Measurements from ENCODE around the gene PCBP3.
A peak's percentile ranks its signal among the peaks of the same experiment; 100 is the strongest.
"Not testable (repeated sequence)": the region's sequence is repeated elsewhere in the genome, so short reads cannot be mapped to it uniquely, and the experiment has no call there.

Gene PCBP3

DNA sequence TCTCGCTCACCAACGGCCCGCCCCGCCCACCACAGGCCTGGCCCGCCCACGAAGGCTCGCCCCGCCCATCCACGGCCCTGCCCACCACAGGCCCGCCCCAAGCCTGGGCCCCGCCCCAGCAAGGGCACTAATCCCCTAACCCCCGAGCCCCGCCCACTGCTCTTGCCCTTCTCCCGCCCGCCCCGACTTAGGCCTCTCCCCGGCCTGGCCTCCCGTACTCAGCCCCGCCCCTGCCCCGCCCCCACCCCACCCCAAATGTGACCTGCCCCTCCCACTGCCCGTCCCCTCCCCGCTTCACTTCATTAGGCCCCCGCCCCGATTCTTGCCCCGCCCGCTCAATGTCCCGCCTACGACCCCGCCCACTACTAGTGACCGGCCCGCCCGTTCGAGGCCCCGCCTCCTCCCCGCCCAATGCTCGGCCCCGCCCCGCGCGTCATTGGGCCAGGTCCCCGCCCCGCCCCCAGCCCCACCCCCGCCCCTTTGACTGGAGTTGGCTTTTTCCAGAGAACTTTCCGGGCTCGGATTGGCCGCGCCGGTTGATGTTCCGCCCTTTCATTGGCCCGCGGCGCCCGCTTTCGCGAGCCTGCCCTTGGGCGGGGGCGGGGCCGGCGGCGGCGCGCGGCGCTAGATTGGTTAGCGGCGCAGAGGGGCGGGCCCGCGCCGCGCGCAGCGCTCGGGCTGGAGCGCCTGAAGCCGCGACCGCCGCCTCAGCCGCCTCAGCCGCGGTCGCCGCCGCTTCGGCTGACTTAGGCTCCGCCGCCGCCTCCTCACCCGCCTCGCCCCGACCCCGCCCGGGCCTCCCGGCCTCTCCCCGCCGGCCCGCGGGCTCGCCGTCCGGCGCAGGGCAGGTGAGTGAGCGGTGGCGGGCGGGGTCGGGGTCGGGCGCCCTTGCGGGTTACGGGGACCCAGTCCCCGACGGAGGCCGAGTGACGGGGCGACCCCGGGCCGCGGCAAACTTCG is at the start of gene PCBP3:
Gene PCBP3, plus strand, starts transcription at position 705 of the 960 bp plus-strand sequence. CDS start 206,361 bp downstream, outside the sequence.
- DNase-seq = peak; percentile 69 to 100 (median 95)

DNA sequence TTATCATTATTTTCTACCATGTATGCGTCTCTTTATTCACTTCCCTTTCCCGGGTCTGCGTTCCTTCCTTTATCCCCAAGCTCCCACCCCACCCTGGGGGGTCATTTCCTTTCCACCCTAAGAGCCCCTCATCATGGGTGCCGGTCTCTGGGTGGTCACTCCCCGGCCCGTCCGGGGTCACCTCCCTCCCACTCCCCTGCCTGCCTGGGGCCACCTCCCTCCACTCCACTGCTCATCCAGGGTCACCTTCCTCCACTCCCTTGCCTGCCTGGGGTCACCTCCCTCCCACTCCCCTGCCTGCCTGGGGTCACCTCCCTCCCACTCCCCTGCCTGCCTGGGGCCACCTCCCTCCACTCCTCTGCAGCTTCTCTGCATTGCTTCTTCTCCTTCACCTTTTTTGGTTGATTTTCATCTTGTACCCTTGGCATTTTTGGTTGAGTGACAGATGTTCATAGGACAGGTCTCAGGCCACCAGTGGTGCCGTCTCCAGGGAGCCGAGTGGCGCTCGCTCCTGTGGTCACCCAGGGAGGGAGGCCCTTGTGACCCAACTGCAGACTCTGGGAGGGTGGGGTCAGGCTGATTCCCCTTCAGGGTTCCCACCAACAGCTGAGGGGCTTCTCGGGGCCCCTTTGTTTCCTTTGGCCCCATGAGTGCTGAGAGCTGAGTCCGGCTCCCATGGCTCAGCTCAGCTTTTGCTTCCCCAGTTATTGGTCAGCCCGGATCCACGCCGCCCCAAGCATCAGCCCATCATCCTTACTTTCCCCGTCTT is 48.6 kb upstream of the PCBP3 start:
- DNase-seq = no peak

DNA sequence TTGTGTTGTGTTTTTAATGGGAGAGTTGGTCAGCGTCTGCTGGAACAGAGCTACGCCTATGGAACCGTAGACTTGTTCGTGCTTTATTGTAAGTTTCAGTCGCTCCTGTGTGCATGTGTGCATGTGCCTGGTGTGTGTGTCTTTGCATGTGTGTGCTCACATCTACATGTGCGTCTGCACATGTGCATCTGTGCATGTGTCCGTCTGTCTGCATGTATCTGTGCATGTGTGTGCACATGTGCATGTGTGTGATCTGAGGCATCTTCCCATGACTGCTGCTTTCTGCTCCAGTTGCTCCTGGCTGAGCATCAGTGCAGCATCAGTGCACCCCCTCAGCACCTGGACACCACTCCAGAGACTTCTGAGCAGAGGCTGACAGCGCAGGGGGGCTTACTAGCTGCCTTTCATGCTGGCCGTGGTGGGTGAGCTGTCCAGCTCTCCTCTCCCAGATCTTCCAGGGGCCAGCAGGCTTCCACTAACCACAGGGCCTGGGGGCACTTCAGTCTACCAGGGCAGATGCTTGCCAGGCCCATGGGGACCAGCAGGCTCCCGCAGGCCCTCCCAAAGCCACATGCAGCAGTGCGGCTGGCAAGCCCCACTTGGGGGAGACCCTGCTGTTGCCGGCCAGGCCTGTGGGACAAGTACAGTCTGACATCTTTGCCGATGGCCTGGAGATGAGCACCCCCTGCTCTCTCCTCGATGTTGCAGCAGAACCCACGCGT is 47.8 kb upstream of the PCBP3 start:
- DNase-seq = no peak

DNA sequence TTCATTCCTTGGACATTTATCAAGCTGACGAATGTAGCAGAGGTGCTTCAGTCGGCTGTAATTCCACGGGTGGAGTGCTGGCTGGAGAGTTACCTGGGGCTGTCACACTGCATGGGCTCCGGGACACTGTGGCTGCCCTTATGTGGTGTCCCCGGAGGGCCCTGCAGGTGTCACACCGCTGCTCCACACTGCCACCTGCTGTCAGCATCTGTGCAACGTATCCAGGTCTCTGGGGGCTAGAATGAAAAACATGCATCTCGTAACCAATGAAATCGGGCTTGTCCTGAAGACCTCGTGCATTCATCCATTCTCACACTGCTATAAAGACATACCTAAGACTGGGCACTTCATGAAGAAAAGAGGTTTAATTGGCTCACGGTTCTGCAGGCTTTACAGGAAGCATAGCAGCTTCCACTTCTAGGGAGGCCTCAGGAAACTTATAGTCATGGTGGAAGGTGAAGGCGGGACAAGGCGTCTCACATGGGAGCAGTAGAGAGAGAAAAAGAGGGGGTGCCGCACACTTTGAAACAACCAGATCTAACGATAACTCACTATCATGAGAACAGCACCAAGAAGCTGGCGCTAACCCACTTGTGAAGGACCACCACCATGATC is 46.7 kb upstream of the PCBP3 start:
- DNase-seq = peak in 6 of 14 donors; percentile 0 to 39 (median 16)

DNA sequence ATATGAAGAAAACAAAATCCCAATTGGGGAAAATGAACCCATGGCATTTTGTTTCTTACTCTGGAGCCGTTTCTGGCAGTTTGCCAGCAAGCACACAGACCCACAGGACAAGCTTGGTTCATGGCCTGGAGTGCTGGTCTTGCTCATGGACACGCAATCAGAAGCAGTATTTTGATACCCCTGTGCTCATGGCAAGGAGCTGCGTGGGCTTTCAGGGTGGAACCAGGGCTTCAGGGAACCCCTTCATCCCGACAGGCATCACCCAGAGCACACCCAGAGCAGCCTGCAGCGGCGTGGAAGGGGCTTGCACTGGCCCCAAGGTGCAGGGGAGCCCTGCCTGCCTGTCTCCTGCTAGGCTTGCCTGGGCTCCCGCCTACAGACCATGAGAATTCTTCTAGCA is 45.4 kb upstream of the PCBP3 start:
- DNase-seq = no peak

DNA sequence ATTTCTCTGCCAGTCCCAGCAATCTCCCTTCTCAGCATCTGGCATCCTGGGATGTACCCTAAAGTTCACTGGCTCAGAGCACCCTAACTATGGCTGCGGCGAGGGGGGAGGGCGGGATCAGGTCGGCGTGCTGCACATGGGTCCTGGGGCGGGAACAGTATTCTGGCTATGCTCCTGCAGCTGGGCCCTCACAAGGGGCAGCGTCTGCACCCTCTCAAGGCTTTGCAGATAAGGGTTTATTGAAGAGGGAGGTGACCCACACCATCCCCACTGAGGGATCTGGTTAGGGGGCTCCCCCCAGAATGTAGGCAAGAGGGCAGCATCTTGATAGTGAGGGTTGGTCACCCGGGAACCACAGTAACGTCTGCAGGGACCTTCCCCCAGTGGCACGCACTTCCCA is 44.9 kb upstream of the PCBP3 start:
- DNase-seq = no peak

DNA sequence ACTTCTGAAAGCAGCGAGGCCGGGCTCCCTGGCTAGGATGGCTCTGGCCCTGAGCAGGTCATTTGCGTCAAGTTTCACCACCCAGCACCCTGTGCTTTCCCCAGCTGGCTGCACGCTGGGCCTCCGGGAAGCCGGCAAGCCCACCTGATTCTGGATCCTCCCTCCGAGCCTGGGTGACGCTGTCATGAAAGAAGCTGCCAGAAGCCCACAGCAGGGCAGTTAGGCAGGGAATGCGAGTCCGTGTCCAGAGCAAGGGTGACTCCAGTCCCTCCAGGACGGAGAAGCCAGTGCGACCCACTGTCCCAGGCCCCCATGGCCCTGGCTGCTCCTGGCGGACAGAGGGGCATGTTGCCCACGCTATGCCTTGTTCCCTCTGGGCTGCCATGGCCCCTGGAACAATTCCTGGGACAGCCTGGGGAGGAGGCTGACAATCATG is 44.4 kb upstream of the PCBP3 start:
- DNase-seq = no peak

DNA sequence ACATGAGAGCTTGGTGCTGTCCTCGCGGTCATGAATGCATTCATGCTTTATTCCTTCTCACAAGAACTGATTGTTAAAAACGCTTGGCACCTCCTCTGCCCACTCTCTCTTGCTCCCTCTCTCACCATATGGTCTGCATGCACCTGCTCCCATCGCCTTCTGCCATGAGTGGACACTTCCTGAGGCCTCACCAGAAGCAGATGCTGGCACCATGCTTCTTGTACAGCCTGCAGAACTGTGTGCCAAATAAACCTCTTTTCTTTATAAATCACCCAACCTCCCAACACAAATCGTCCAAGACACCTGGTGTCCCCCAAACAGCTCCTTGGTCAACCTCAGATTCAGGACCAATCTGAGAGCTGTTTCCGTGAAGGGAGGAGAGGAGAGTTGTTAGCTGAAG is 43.3 kb upstream of the PCBP3 start:
- no peak for DNase-seq

DNA sequence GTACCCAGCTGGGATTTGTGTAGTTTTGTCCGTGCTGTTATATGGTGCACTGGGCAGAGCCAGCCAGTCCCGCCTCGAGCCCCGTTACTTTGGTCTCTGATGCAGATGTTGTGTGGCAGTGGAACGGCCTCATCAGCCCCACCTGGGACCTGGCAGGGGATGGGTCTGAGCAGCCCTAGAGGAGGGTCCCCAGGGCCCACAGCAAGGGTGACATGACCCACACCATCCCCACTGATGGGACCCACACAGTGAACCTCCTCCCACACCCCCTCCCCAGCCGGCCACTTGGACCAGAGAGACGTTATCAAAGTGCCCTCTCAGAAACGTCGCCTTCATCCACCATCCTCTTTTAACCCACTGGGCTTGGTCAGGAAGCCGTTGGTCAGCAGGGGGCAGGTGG is 42.0 kb upstream of the PCBP3 start:
- no peak for DNase-seq

DNA sequence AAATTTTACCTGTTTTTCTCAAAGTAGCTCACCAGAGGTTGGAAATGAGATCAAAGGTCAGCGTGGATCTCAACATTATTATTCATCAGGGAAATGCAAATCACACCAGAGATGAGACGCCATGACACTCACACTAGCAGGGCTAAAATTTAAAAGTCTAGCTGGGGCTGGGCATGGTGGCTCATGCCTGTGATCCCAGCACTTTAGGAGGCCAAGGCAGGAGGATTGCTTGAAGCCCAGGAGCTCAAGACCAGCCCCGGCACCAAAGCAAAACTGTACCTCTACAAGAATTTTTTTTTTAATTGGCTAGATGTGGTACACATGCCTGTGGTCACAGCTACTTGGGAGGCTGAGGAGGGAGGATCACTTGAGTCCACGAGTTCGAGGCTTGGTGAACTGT is 41.4 kb upstream of the PCBP3 start:
- DNase-seq = no peak

DNA sequence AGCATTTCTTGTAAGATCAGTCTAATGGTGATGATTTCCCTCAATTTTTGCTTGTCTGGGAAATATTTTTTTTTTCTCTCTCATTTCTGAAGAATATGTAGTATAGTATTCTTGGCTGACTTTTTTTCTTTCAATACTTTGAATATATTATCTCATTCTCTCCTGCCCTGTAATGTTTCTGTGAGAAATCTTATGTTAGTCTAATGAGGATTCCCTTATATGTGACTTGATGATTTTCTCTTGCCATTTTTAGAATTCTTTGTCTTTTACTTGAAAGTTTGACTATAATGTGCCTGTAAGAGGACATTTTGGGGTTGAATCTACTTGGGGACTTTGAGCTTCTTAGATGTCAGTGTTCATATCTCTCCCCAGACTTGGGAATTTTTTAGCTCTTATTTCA is 40.0 kb upstream of the PCBP3 start:
- DNase-seq = no peak

DNA sequence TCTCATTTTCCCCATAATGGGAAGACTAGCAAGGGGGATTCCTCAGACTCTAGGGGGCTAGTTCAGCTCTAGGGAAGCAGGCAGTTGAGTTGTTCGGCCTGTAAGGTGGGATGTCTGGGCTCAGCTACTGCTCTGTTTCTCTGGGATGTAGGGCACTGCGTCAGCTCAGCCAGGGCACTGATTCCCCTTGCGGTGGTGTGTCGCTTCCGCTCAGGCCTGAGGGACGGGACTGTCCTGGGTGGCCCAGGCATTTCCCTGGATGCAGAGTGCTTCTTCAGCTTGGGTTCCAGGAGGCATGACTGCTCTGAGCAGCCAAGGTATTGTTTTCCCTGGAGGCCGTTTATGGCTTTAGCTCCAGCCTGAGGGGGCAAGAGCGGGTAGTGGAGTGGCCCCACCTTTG is 38.8 kb upstream of the PCBP3 start:
- DNase-seq = not testable (repeated sequence)

DNA sequence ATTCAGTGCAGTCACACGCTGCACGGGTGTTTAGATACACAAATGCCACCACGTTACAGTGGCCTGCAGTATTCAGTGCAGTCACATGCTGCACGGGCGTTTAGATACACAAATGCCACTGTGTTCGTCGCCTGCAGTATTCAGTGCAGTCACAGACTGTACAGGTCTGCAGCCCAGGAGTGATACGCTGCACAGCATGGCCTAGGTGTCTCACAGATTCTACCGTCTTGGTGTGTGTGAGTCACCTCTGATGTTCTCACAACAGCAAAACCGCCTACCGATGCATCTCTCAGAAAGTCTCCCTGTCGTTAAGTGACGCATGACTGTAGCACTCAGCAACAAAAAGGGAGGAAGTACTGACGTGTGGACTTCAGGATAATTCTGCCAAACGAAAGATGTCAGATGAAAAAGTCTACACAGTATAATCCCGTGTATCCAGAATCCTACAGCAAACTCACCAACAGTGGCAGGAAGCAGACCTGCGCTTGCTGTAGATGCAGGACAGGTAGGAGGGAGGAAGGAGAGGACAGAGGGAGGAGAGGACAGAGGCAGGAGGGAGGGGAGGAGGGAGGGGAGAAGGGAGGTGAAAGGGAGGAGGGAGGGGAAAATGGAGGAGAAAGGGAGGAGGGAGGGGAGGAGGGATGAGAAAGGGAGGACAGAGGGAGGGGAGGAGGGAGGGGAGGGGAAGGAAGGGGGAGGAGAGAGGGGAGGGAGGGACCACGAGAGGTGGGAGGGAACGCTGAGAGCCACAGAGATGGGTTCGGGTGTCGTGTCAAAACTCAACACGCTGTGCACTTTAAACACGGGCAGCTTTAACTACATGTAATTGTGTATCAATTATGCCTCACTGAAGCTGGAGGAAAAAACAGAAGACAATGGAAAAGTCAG is 36.3 kb upstream of the PCBP3 start:
- no peak for DNase-seq

DNA sequence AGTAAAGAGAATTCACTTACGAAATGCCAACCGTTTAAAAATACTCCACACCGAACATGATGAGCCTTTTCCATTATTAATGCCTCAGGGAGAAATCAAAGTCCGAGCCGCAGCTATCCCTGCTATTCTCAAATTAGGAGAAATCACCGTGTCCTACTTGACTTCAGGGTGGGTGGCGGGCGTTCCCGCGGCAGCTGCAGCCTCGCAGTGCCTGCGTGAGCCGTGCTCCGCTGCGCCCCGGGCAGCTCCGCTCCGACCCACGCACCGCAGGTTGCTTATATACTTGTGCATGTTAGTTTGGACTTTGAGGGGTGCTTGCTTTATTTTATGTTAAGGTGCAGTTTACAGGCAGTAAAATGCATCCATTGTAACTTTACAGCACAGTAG is 35.6 kb upstream of the PCBP3 start:
- no peak for DNase-seq

DNA sequence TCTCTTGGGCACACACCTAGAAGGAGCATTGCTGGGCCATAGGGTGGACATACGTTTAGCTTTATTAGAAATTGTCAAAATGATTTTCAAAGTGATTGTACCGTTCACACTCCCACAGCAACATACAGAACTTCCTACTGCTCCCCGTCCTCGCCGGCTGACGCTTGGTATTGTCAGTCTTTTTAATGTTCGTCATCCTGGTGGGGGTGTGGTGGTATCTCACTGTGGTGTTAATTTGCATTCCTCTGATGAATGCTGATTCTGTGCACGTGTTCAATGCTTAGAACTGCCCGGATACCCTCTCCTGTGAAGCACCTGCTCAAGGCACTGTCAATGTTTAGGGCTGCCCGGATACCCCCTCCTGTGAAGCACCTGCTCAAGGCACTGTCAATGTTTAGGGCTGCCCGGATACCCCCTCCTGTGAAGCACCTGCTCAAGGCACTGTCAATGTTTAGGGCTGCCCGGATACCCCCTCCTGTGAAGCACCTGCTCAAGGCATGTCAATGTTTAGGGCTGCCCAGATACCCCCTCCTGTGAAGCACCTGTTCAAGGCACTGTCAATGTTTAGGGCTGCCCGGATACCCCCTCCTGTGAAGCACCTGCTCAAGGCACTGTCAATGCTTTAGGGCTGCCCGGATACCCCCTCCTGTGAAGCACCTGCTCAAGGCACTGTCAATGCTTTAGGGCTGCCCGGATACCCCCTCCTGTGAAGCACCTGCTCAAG is 34.6 kb upstream of the PCBP3 start:
- peak in 1 of 14 donors; percentile 34 for DNase-seq

DNA sequence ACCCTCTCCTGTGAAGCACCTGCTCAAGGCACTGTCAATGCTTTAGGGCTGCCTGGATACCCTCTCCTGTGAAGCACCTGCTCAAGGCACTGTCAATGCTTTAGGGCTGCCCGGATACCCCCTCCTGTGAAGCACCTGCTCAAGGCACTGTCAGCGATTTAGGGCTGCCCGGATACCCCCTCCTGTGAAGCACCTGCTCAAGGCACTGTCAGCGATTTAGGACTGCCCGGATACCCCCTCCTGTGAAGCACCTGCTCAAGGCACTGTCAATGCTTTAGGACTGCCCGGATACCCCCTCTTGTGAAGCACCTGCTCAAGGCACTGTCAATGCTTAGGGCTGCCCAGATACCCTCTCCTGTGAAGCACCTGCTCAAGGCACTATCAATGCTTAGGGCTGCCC is 33.9 kb upstream of the PCBP3 start:
- peak in 1 of 14 donors; percentile 30 for DNase-seq

DNA sequence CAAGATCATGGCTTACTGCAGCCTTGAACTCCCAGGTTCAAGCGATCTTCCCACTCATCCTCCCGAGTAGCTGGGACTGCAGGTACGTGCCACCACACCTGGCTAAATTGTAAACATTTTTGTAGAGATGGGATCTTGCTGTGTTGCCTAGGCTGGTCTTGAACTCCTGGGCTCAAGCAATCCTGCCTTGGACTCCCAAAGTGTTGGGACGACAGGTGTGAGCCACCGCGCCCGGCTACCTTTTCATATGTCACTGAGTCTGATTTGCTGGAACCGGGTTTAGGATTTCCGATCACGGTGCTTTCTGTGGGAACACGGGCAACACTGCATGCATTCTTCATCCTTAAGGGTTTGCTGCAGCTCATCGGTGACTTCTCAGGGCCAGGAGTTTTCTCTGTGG is 32.2 kb upstream of the PCBP3 start:
- no peak for DNase-seq

DNA sequence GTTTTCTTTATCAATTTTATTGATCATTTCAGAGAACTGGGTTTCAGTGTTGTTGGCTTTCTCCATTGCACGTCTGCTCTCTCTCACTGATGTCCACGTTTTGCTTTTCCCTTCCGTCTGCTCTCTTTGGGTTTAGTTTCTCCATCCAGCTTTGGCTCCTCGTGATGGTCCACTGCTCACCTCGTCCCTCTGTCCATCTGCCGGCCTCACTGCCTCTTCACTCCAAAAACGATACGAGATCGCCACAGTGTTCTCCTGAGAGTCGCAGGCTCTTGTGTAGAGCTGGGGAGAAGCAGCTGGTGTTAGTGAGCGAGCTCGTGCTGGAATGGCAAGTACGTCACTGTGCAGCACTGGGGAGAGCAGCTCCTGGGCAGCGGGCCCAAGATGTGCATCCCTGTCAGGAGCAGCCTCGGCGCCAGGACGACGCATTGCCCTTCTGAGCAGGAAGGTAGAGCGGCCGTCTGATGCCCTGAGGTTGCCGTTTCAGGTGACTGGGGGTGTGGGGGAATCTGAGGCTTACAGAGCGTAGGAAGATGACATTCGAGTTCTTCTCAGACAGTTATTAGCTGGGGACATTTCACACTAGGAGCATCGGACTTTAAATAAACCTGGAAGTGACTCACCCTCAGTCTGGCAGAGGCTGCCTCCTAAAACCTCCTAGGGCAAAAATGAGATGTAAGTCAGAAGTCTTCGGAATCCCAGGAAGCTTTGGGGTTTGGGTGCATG is 31.4 kb upstream of the PCBP3 start:
- peak in 1 of 14 donors; percentile 88 for DNase-seq

DNA sequence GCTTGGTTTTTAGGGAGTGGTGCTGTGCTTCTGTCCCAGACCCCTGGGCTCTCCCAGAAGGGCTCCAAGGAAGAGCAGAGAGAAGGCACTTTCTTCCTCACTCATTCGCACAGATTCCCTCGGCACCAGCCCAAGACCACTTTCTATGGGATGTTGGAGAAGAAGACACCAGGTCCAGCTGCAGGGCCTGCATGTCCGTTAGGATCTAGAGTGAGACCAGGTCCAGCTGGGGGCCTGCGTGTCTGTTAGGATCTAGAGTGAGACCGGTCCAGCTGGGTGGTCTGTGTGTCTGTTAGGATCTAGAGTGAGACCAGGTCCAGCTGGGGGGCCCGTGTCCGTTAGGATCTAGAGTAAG is 30.9 kb upstream of the PCBP3 start:
- not testable (repeated sequence) for DNase-seq

DNA sequence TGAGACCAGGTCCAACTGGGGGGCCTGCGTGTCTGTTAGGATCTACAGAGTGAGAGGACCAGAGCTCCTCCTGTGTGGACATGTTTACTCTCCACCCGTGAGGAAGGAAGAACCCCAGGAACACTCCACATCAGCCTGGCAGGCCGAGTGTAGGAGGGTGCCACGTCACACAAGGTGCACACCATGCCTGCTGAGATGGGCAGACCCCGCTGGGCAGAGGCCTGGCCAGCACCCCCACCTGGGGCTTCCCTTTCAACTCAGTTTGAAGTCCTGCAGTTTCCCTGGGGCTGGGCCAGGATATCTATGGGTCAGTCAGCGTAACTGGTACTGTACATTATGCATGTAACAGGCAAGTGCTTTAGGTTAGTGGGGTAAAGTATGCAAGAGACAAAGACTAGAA is 30.1 kb upstream of the PCBP3 start:
- DNase-seq = no peak

All from C1 segment of cervical spinal cord (tissue), 14 donors.